ENCODE measurements around the gene ADGRB3.
"Not testable (repeated sequence)": the region's sequence is repeated elsewhere in the genome, so short reads cannot be mapped to it uniquely, and the experiment has no call there.

ADGRB3 gene

GRCh38 chr6:68741501-68742386, 106.7 kb downstream of the ADGRB3 start:
- Histone ChIP-seq H3K9me3 (ENCODE audit: control insufficient read depth in 1 of 2, low read length in 2 of 2) (no peaks in the 10 kb centered on the region), H3K4me1 (ENCODE audit: control insufficient read depth in 1 of 2, insufficient read depth in 2 of 2, low read length in 2 of 2) (peaks cover 0 to 5% of the 10 kb centered on the region in 2 donors), H3K27ac (ENCODE audit: low read length) (no peak overlapping the region), H3K27me3 (ENCODE audit: low read depth, low read length) (no peaks in the 10 kb centered on the region), H3K4me3 (ENCODE audit: low read depth in 1 of 2, low read length in 2 of 2) (no peak overlapping the region), H3K36me3 (ENCODE audit: control insufficient read depth in 1 of 2, insufficient read depth in 2 of 2, low read length in 2 of 2) (no peaks in the 10 kb centered on the region)

- Histone ChIP-seq H3K4me1 (ENCODE audit: control insufficient read depth in 1 of 2, insufficient read depth in 2 of 2, low read length in 2 of 2) (peaks cover 0 to 5% of the 10 kb centered on the region in 2 donors), H3K4me3 (ENCODE audit: low read depth in 1 of 2, low read length in 2 of 2) (no peak overlapping the region), H3K27me3 (ENCODE audit: low read depth, low read length) (no peaks in the 10 kb centered on the region), H3K27ac (ENCODE audit: low read length) (no peak overlapping the region), H3K36me3 (ENCODE audit: control insufficient read depth in 1 of 2, insufficient read depth in 2 of 2, low read length in 2 of 2) (no peaks in the 10 kb centered on the region), H3K9me3 (ENCODE audit: control insufficient read depth in 1 of 2, low read length in 2 of 2) (no peaks in the 10 kb centered on the region)
These were observed 108.0 kb downstream of the ADGRB3 start for GRCh38 chr6:68743099-68743498.

- H3K4me1 ChIP-seq (ENCODE audit: control insufficient read depth in 1 of 2, insufficient read depth in 2 of 2, low read length in 2 of 2); H3K9me3 ChIP-seq (ENCODE audit: control insufficient read depth in 1 of 2, low read length in 2 of 2); H3K4me3 ChIP-seq (ENCODE audit: low read depth in 1 of 2, low read length in 2 of 2); H3K36me3 ChIP-seq (ENCODE audit: control insufficient read depth in 1 of 2, insufficient read depth in 2 of 2, low read length in 2 of 2); H3K27ac ChIP-seq (ENCODE audit: low read length); H3K27me3 ChIP-seq (ENCODE audit: low read depth, low read length): not testable (repeated sequence)
These were observed 109.3 kb downstream of the ADGRB3 start for GRCh38 chr6:68744376-68744775.

- Histone ChIP-seq H3K36me3 (ENCODE audit: control insufficient read depth in 1 of 2, insufficient read depth in 2 of 2, low read length in 2 of 2) (no peaks in the 10 kb centered on the region), H3K27ac (ENCODE audit: low read length) (no peak overlapping the region), H3K4me3 (ENCODE audit: low read depth in 1 of 2, low read length in 2 of 2) (no peak overlapping the region), H3K4me1 (ENCODE audit: control insufficient read depth in 1 of 2, insufficient read depth in 2 of 2, low read length in 2 of 2) (peaks cover 0 to 5% of the 10 kb centered on the region in 2 donors), H3K27me3 (ENCODE audit: low read depth, low read length) (no peaks in the 10 kb centered on the region), H3K9me3 (ENCODE audit: control insufficient read depth in 1 of 2, low read length in 2 of 2) (no peaks in the 10 kb centered on the region)
These were observed 111.3 kb downstream of the ADGRB3 start for GRCh38 chr6:68746376-68746775.

GRCh38 chr6:68747110-68747790, 112.2 kb downstream of the ADGRB3 start:
- Histone ChIP-seq H3K4me3 (ENCODE audit: low read depth in 1 of 2, low read length in 2 of 2) (no peak overlapping the region), H3K27me3 (ENCODE audit: low read depth, low read length) (no peaks in the 10 kb centered on the region), H3K27ac (ENCODE audit: low read length) (no peak overlapping the region), H3K36me3 (ENCODE audit: control insufficient read depth in 1 of 2, insufficient read depth in 2 of 2, low read length in 2 of 2) (no peaks in the 10 kb centered on the region), H3K9me3 (ENCODE audit: control insufficient read depth in 1 of 2, low read length in 2 of 2) (no peaks in the 10 kb centered on the region), H3K4me1 (ENCODE audit: control insufficient read depth in 1 of 2, insufficient read depth in 2 of 2, low read length in 2 of 2) (peaks cover 0 to 5% of the 10 kb centered on the region in 2 donors)

- not testable (repeated sequence) for H3K4me1 ChIP-seq (ENCODE audit: control insufficient read depth in 1 of 2, insufficient read depth in 2 of 2, low read length in 2 of 2); H3K27ac ChIP-seq (ENCODE audit: low read length); H3K36me3 ChIP-seq (ENCODE audit: control insufficient read depth in 1 of 2, insufficient read depth in 2 of 2, low read length in 2 of 2); H3K4me3 ChIP-seq (ENCODE audit: low read depth in 1 of 2, low read length in 2 of 2); H3K9me3 ChIP-seq (ENCODE audit: control insufficient read depth in 1 of 2, low read length in 2 of 2); H3K27me3 ChIP-seq (ENCODE audit: low read depth, low read length)
These were observed 112.8 kb downstream of the ADGRB3 start for GRCh38 chr6:68747832-68748231.

GRCh38 chr6:68754681-68755213, 119.7 kb downstream of the ADGRB3 start:
- no peaks in the 10 kb centered on the region for H3K4me1 ChIP-seq (ENCODE audit: control insufficient read depth in 1 of 2, insufficient read depth in 2 of 2, low read length in 2 of 2)
- no peaks in the 10 kb centered on the region for H3K36me3 ChIP-seq (ENCODE audit: control insufficient read depth in 1 of 2, insufficient read depth in 2 of 2, low read length in 2 of 2)
- no peaks in the 10 kb centered on the region for H3K27me3 ChIP-seq (ENCODE audit: low read depth, low read length)
- no peak overlapping the region for H3K4me3 ChIP-seq (ENCODE audit: low read depth in 1 of 2, low read length in 2 of 2)
- H3K27ac ChIP-seq (ENCODE audit: low read length), result no peak overlapping the region
- H3K9me3 ChIP-seq (ENCODE audit: control insufficient read depth in 1 of 2, low read length in 2 of 2), result no peaks in the 10 kb centered on the region

GRCh38 chr6:68756454-68757375, 121.6 kb downstream of the ADGRB3 start:
- Histone ChIP-seq H3K4me1 (ENCODE audit: control insufficient read depth in 1 of 2, insufficient read depth in 2 of 2, low read length in 2 of 2) (no peaks in the 10 kb centered on the region), H3K9me3 (ENCODE audit: control insufficient read depth in 1 of 2, low read length in 2 of 2) (no peaks in the 10 kb centered on the region), H3K4me3 (ENCODE audit: low read depth in 1 of 2, low read length in 2 of 2) (no peak overlapping the region), H3K27me3 (ENCODE audit: low read depth, low read length) (no peaks in the 10 kb centered on the region), H3K27ac (ENCODE audit: low read length) (no peak overlapping the region), H3K36me3 (ENCODE audit: control insufficient read depth in 1 of 2, insufficient read depth in 2 of 2, low read length in 2 of 2) (no peaks in the 10 kb centered on the region)

- H3K27ac ChIP-seq (ENCODE audit: low read length), result no peak overlapping the region
- no peaks in the 10 kb centered on the region for H3K36me3 ChIP-seq (ENCODE audit: control insufficient read depth in 1 of 2, insufficient read depth in 2 of 2, low read length in 2 of 2)
- H3K27me3 ChIP-seq (ENCODE audit: low read depth, low read length), result no peaks in the 10 kb centered on the region
- H3K9me3 ChIP-seq (ENCODE audit: control insufficient read depth in 1 of 2, low read length in 2 of 2), result no peaks in the 10 kb centered on the region
- no peak overlapping the region for H3K4me3 ChIP-seq (ENCODE audit: low read depth in 1 of 2, low read length in 2 of 2)
- H3K4me1 ChIP-seq (ENCODE audit: control insufficient read depth in 1 of 2, insufficient read depth in 2 of 2, low read length in 2 of 2), result no peaks in the 10 kb centered on the region
These were observed 122.7 kb downstream of the ADGRB3 start for GRCh38 chr6:68757821-68758220.

- H3K27me3 ChIP-seq (ENCODE audit: low read depth, low read length), result no peaks in the 10 kb centered on the region
- no peak overlapping the region for H3K4me3 ChIP-seq (ENCODE audit: low read depth in 1 of 2, low read length in 2 of 2)
- no peaks in the 10 kb centered on the region for H3K4me1 ChIP-seq (ENCODE audit: control insufficient read depth in 1 of 2, insufficient read depth in 2 of 2, low read length in 2 of 2)
- H3K36me3 ChIP-seq (ENCODE audit: control insufficient read depth in 1 of 2, insufficient read depth in 2 of 2, low read length in 2 of 2), result no peaks in the 10 kb centered on the region
- no peaks in the 10 kb centered on the region for H3K9me3 ChIP-seq (ENCODE audit: control insufficient read depth in 1 of 2, low read length in 2 of 2)
- H3K27ac ChIP-seq (ENCODE audit: low read length), result no peak overlapping the region
These were observed 123.5 kb downstream of the ADGRB3 start for GRCh38 chr6:68758559-68758958.

GRCh38 chr6:68760485-68760884, 125.4 kb downstream of the ADGRB3 start:
- Histone ChIP-seq H3K27me3 (ENCODE audit: low read depth, low read length) (no peaks in the 10 kb centered on the region), H3K36me3 (ENCODE audit: control insufficient read depth in 1 of 2, insufficient read depth in 2 of 2, low read length in 2 of 2) (no peaks in the 10 kb centered on the region), H3K9me3 (ENCODE audit: control insufficient read depth in 1 of 2, low read length in 2 of 2) (no peaks in the 10 kb centered on the region), H3K4me1 (ENCODE audit: control insufficient read depth in 1 of 2, insufficient read depth in 2 of 2, low read length in 2 of 2) (no peaks in the 10 kb centered on the region), H3K27ac (ENCODE audit: low read length) (no peak overlapping the region), H3K4me3 (ENCODE audit: low read depth in 1 of 2, low read length in 2 of 2) (no peak overlapping the region)

Measured in muscle layer of duodenum (tissue), 2 donors.